ENCODE data around the gene RHOT2.

DNA sequence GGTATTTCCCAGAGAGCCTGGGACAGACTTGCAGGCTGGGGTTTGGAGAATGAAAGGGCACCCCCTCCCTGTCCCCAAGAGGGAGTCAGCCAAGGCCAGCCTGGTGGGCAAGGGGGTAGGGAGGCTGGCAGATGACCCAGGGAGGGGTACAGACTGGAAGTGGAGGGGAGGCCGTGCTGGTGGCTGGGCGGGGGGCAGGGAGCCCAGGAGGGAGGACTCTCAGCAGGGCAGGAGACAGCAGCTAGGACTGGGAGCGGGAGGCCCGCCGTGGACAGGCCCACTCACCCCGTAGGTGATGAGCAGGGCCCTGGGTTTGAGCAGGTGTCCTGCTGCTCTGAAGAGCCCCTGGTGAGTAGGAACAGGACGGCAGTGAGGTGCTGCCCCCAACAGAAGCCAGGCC, 32.9 kb upstream of the RHOT2 start:
- TF ChIP-seq, protein P1, sequence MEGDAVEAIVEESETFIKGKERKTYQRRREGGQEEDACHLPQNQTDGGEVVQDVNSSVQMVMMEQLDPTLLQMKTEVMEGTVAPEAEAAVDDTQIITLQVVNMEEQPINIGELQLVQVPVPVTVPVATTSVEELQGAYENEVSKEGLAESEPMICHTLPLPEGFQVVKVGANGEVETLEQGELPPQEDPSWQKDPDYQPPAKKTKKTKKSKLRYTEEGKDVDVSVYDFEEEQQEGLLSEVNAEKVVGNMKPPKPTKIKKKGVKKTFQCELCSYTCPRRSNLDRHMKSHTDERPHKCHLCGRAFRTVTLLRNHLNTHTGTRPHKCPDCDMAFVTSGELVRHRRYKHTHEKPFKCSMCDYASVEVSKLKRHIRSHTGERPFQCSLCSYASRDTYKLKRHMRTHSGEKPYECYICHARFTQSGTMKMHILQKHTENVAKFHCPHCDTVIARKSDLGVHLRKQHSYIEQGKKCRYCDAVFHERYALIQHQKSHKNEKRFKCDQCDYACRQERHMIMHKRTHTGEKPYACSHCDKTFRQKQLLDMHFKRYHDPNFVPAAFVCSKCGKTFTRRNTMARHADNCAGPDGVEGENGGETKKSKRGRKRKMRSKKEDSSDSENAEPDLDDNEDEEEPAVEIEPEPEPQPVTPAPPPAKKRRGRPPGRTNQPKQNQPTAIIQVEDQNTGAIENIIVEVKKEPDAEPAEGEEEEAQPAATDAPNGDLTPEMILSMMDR (IDR thresholded peaks at IDR 0.05): no peak
- TF ChIP-seq POLR2A (IDR thresholded peaks at IDR 0.05): no peak

Measured in adrenal gland (tissue), 5 donors.